Neuronal stem cell (in vitro differentiated cells): ENCODE results near the gene F7.

Experiments
- DNase-seq: peaks from one replicate; pipeline ENCODE4 v3.0.0-alpha.2; 2013; ENCODE audit warnings: low spot score
- H2AFZ ChIP-seq: one replicate; pipeline ENCODE4 v1.6.1; 2013; ENCODE audit warnings: mild to moderate bottlenecking, low read length, inconsistent platforms
- H2AK5ac ChIP-seq: 2 replicates; pipeline ENCODE4 v1.6.1; 2013; ENCODE audit warnings: low read depth, mild to moderate bottlenecking, inconsistent platforms, low read length, moderate library complexity, mixed read lengths
- H2BK120ac ChIP-seq: 2 replicates; pipeline ENCODE4 v1.6.1; 2013; ENCODE audit warnings: low read depth, mild to moderate bottlenecking, inconsistent platforms, low read length, moderate library complexity, mixed read lengths
- H2BK12ac ChIP-seq: one replicate; pipeline ENCODE4 v1.6.1; 2013; ENCODE audit warnings: low read length, inconsistent platforms
- H2BK15ac ChIP-seq: 2 replicates; pipeline ENCODE4 v1.6.1; 2013; ENCODE audit warnings: mild to moderate bottlenecking, low read length, inconsistent platforms, mixed read lengths
- H2BK5ac ChIP-seq: one replicate; pipeline ENCODE4 v1.6.1; 2013; ENCODE audit warnings: inconsistent platforms, mild to moderate bottlenecking, low read length, moderate library complexity
- H3K14ac ChIP-seq: one replicate; pipeline ENCODE4 v1.6.1; 2013; ENCODE audit warnings: low read length, inconsistent platforms
- H3K18ac ChIP-seq: 2 replicates; pipeline ENCODE4 v1.6.1; 2013; ENCODE audit warnings: low read length, inconsistent platforms
- H3K23ac ChIP-seq: 2 replicates; pipeline ENCODE4 v1.6.1; 2013; ENCODE audit warnings: low read depth, mild to moderate bottlenecking, mixed read lengths, low read length, inconsistent platforms; ENCODE audit not compliant: poor library complexity
- H3K27ac ChIP-seq: replicated peaks from 3 replicates; pipeline ENCODE4 v1.5.1; 2013; ENCODE audit warnings: low read length, inconsistent platforms
- H3K27me3 ChIP-seq, 3 experiments: 2 replicates each; pipeline ENCODE4 v1.6.1; 2013; ENCODE audit warnings: low read length in 3 of 3, mild to moderate bottlenecking in 2 of 3, inconsistent platforms in 1 of 3, low read depth in 1 of 3, mixed read lengths in 1 of 3, moderate library complexity in 1 of 3; ENCODE audit not compliant: control insufficient read depth in 3 of 3, insufficient read depth in 3 of 3
- H3K36me3 ChIP-seq, 2 donors: replicated peaks in 1 of 2; 2 replicates each; pipeline ENCODE4 v1.6.1; 2013; ENCODE audit warnings: low read length in 2 of 2; ENCODE audit not compliant: control insufficient read depth in 2 of 2, insufficient read depth in 2 of 2
- H3K4ac ChIP-seq: 2 replicates; pipeline ENCODE4 v1.6.1; 2013; ENCODE audit warnings: inconsistent platforms, mild to moderate bottlenecking, low read length, moderate library complexity
- H3K4me1 ChIP-seq, 2 donors: 1 replicate in 1 of 2; 2 replicates in 1 of 2; pipeline ENCODE4 v1.6.1; 2013; ENCODE audit warnings: low read length in 2 of 2, low read depth in 1 of 2; ENCODE audit not compliant: control insufficient read depth in 2 of 2, insufficient read depth in 1 of 2
- H3K4me2 ChIP-seq: one replicate; pipeline ENCODE4 v1.6.1; 2013; ENCODE audit warnings: mild to moderate bottlenecking, low read length, inconsistent platforms; ENCODE audit not compliant: insufficient read depth, poor library complexity, severe bottlenecking
- H3K4me3 ChIP-seq, 2 donors: 2 replicates each; pipeline ENCODE4 v1.5.1; 2013; ENCODE audit warnings: low read length in 2 of 2, mild to moderate bottlenecking in 2 of 2, inconsistent platforms in 1 of 2, moderate library complexity in 1 of 2
- H3K79me1 ChIP-seq: one replicate; pipeline ENCODE4 v1.6.1; 2013; ENCODE audit warnings: low read depth, mild to moderate bottlenecking, inconsistent platforms, low read length, moderate library complexity
- H3K9ac ChIP-seq: one replicate; pipeline ENCODE4 v1.6.1; 2013; ENCODE audit warnings: mild to moderate bottlenecking, low read depth, low read length, inconsistent platforms; ENCODE audit not compliant: poor library complexity
- H3K9me3 ChIP-seq, 2 donors: replicated peaks in 1 of 2; 2 replicates each; pipeline versions ENCODE3 to v1.6.1; 2013; ENCODE audit warnings: low read length in 2 of 2, mild to moderate bottlenecking in 2 of 2, inconsistent platforms in 1 of 2, low read depth in 1 of 2, mixed read lengths in 1 of 2, moderate library complexity in 1 of 2; ENCODE audit not compliant: control insufficient read depth in 2 of 2, insufficient read depth in 1 of 2
- H4K8ac ChIP-seq: one replicate; pipeline ENCODE4 v1.6.1; 2013; ENCODE audit warnings: low read depth, mild to moderate bottlenecking, inconsistent platforms, low read length, moderate library complexity
- H4K91ac ChIP-seq: one replicate; pipeline ENCODE4 v1.6.1; 2013; ENCODE audit warnings: low read length, low read depth, mild to moderate bottlenecking, inconsistent platforms; ENCODE audit not compliant: poor library complexity
- WGBS, 2 donors: extraction: QIAGEN DNeasy Blood & Tissue Kit; methylation state at CpG; one replicate each; pipeline ENCODE4 v1.1.7; 2013; ENCODE audit warnings: missing lambda C conversion rate in 2 of 2, mixed read lengths in 1 of 2; ENCODE audit not compliant: insufficient read length in 2 of 2, insufficient replicate concordance in 1 of 2; ENCODE audit errors: extremely low coverage in 2 of 2; 5-methylcytosine and 5-hydroxymethylcytosine counted together

Gene F7

DNA sequence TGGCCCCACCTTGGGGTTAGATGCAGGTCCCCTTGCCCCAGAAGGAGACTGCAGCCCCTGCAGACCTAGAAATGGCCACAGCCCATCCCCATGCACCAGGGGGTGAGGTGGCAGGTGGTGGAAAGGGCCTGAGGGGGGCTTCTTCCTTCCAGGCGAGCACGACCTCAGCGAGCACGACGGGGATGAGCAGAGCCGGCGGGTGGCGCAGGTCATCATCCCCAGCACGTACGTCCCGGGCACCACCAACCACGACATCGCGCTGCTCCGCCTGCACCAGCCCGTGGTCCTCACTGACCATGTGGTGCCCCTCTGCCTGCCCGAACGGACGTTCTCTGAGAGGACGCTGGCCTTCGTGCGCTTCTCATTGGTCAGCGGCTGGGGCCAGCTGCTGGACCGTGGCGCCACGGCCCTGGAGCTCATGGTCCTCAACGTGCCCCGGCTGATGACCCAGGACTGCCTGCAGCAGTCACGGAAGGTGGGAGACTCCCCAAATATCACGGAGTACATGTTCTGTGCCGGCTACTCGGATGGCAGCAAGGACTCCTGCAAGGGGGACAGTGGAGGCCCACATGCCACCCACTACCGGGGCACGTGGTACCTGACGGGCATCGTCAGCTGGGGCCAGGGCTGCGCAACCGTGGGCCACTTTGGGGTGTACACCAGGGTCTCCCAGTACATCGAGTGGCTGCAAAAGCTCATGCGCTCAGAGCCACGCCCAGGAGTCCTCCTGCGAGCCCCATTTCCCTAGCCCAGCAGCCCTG is 12.8 kb downstream of the F7 start:
- Histone ChIP-seq H3K9me3 (peaks cover 0 to 6% of the 10 kb centered on the region in 2 donors), H2AFZ (no peak overlapping the region), H4K8ac (no peak overlapping the region), H2BK5ac (no peak overlapping the region), H3K14ac (peak overlapping the region; percentile 43), H3K4me1 (peaks cover 9 to 10% of the 10 kb centered on the region in 2 donors), H3K9ac (no peak overlapping the region), H2BK120ac (no peak overlapping the region), H3K36me3 (peaks cover 0 to 2% of the 10 kb centered on the region in 2 donors), H4K91ac (peak overlapping the region; percentile 13), H3K79me1 (no peaks in the 10 kb centered on the region), H3K23ac (peak overlapping the region; percentile 57), H3K18ac (peak overlapping the region; percentile 22), H2BK12ac (no peak overlapping the region), H3K27me3 (peaks cover 0 to 6% (median 0%) of the 10 kb centered on the region in 3 experiments), H3K4ac (no peak overlapping the region), H3K27ac (no peak overlapping the region), H3K4me3 (no peak overlapping the region), H2AK5ac (peak overlapping the region; percentile 42), H3K4me2 (no peak overlapping the region), H2BK15ac (peak overlapping the region; percentile 42)
- WGBS, 2 donors: no CpG with 5 or more reads among the region's 42 CpGs
- no peak for DNase-seq

DNA sequence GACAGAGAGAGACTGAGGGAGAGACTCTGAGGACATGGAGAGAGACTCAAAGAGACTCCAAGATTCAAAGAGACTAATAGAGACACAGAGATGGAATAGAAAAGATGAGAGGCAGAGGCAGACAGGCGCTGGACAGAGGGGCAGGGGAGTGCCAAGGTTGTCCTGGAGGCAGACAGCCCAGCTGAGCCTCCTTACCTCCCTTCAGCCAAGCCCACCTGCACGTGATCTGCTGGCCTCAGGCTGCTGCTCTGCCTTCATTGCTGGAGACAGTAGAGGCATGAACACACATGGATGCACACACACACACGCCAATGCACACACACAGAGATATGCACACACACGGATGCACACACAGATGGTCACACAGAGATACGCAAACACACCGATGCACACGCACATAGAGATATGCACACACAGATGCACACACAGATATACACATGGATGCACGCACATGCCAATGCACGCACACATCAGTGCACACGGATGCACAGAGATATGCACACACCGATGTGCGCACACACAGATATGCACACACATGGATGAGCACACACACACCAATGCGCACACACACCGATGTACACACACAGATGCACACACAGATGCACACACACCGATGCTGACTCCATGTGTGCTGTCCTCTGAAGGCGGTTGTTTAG is 13.7 kb downstream of the F7 start:
- no peak overlapping the region for H3K27ac ChIP-seq
- no peak overlapping the region for H4K91ac ChIP-seq
- peaks cover 10 to 11% of the 10 kb centered on the region in 2 donors for H3K4me1 ChIP-seq
- no peak overlapping the region for H3K4ac ChIP-seq
- H3K4me3 ChIP-seq: peak overlapping the region in 1 of 2 donors; percentile 17
- H2BK15ac ChIP-seq: no peak overlapping the region
- H2BK5ac ChIP-seq: no peak overlapping the region
- H3K9me3 ChIP-seq: peaks cover 0 to 6% of the 10 kb centered on the region in 2 donors
- DNase-seq: no peak
- H3K18ac ChIP-seq: no peak overlapping the region
- peak overlapping the region; percentile 68 for H3K23ac ChIP-seq
- WGBS, 2 donors: no CpG with 5 or more reads among the region's 16 CpGs
- H3K27me3 ChIP-seq: peaks cover 0 to 6% (median 0%) of the 10 kb centered on the region in 3 experiments
- peak overlapping the region; percentile 38 for H3K9ac ChIP-seq
- H3K14ac ChIP-seq: peak overlapping the region; percentile 49
- H2AFZ ChIP-seq: no peak overlapping the region
- H4K8ac ChIP-seq: no peak overlapping the region
- H2BK120ac ChIP-seq: no peak overlapping the region
- no peak overlapping the region for H3K4me2 ChIP-seq
- H2AK5ac ChIP-seq: no peak overlapping the region
- H3K79me1 ChIP-seq: no peaks in the 10 kb centered on the region
- H3K36me3 ChIP-seq: peaks cover 0 to 2% of the 10 kb centered on the region in 2 donors
- H2BK12ac ChIP-seq: no peak overlapping the region

DNA sequence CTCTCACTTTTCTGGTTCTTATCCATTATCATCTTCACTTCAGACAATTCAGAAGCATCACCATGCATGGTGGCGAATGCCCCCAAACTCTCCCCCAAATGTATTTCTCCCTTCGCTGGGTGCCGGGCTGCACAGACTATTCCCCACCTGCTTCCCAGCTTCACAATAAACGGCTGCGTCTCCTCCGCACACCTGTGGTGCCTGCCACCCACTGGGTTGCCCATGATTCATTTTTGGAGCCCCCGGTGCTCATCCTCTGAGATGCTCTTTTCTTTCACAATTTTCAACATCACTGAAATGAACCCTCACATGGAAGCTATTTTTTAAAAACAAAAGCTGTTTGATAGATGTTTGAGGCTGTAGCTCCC is 14.2 kb downstream of the F7 start:
- peaks cover 10 to 11% of the 10 kb centered on the region in 2 donors for H3K4me1 ChIP-seq
- no peak overlapping the region for H3K4ac ChIP-seq
- WGBS, 2 donors: no CpG with 5 or more reads among the region's 7 CpGs
- H3K4me3 ChIP-seq: no peak overlapping the region
- no peak overlapping the region for H2BK15ac ChIP-seq
- no peak overlapping the region for H2BK5ac ChIP-seq
- H2AK5ac ChIP-seq: no peak overlapping the region
- H3K14ac ChIP-seq: no peak overlapping the region
- no peak overlapping the region for H2AFZ ChIP-seq
- H3K79me1 ChIP-seq: no peaks in the 10 kb centered on the region
- no peak overlapping the region for H3K4me2 ChIP-seq
- no peak overlapping the region for H3K27ac ChIP-seq
- H3K27me3 ChIP-seq: peaks cover 0 to 6% (median 0%) of the 10 kb centered on the region in 3 experiments
- no peak overlapping the region for H4K91ac ChIP-seq
- H2BK120ac ChIP-seq: no peak overlapping the region
- H2BK12ac ChIP-seq: no peak overlapping the region
- H3K9me3 ChIP-seq: peaks cover 0 to 4% of the 10 kb centered on the region in 2 donors
- H3K18ac ChIP-seq: no peak overlapping the region
- no peak overlapping the region for H3K23ac ChIP-seq
- H4K8ac ChIP-seq: no peak overlapping the region
- no peak overlapping the region for H3K9ac ChIP-seq
- DNase-seq: no peak
- peaks cover 0 to 2% of the 10 kb centered on the region in 2 donors for H3K36me3 ChIP-seq
